Inflammatory macrophage (primary cell): Measurements from ENCODE around the gene CRTAC1.
A peak's percentile ranks its signal among the peaks of the same experiment; 100 is the strongest.

Source experiments
- DNase-seq, 2 donors: peaks; one replicate each; pipeline ENCODE4 v3.0.0-alpha.2; 2020 to 2022

Gene CRTAC1

GRCh38 chr10:97922022-97922758 lies 108.2 kb downstream of the CRTAC1 start:
- DNase-seq = no peak

- DNase-seq = no peak
Measured at GRCh38 chr10:97921581-97922021, 108.8 kb downstream of the CRTAC1 start.

GRCh38 chr10:97920865-97921264 lies 109.6 kb downstream of the CRTAC1 start:
- DNase-seq = no peak

- DNase-seq = peak; percentile 5 to 43
Measured at GRCh38 chr10:97919012-97919411, 111.4 kb downstream of the CRTAC1 start.

GRCh38 chr10:97916586-97916985 lies 113.8 kb downstream of the CRTAC1 start:
- peak; percentile 52 to 78 for DNase-seq

- DNase-seq = no peak
Measured at GRCh38 chr10:97915346-97916131, 114.9 kb downstream of the CRTAC1 start.

- peak; percentile 47 to 65 for DNase-seq
Measured at GRCh38 chr10:97914837-97915211, 115.6 kb downstream of the CRTAC1 start.

- DNase-seq = no peak
Measured at GRCh38 chr10:97914171-97914836, 116.1 kb downstream of the CRTAC1 start.

GRCh38 chr10:97913614-97914013 lies 116.8 kb downstream of the CRTAC1 start:
- no peak for DNase-seq

- DNase-seq = no peak
Measured at GRCh38 chr10:97913193-97913592, 117.2 kb downstream of the CRTAC1 start.

GRCh38 chr10:97911217-97911616 lies 119.2 kb downstream of the CRTAC1 start:
- no peak for DNase-seq

GRCh38 chr10:97910661-97911060 lies 119.8 kb downstream of the CRTAC1 start:
- no peak for DNase-seq

GRCh38 chr10:97907830-97908229 lies 122.6 kb downstream of the CRTAC1 start:
- no peak for DNase-seq

- no peak for DNase-seq
Measured at GRCh38 chr10:97907211-97907610, 123.2 kb downstream of the CRTAC1 start.

GRCh38 chr10:97905276-97905675 lies 125.1 kb downstream of the CRTAC1 start:
- no peak for DNase-seq

- no peak for DNase-seq
Measured at GRCh38 chr10:97904576-97904975, 125.8 kb downstream of the CRTAC1 start.

- no peak for DNase-seq
Measured at GRCh38 chr10:97904018-97904381, 126.4 kb downstream of the CRTAC1 start.

GRCh38 chr10:97903128-97904017 lies 127.0 kb downstream of the CRTAC1 start:
- no peak for DNase-seq

- no peak for DNase-seq
Measured at GRCh38 chr10:97901381-97901780, 129.0 kb downstream of the CRTAC1 start.

- DNase-seq = peak in 1 of 2 donors; percentile 5
Measured at GRCh38 chr10:97898429-97898828, 132.0 kb downstream of the CRTAC1 start.

GRCh38 chr10:97896756-97897358 lies 133.6 kb downstream of the CRTAC1 start:
- no peak for DNase-seq

- DNase-seq = no peak
Measured at GRCh38 chr10:97895915-97896314, 134.5 kb downstream of the CRTAC1 start.
